KMS-11 (cell line): Measurements from ENCODE around the gene QDPR.

Experiments
- H2AFZ ChIP-seq: fragments of 200-600 bp; sonication (generic); 2 replicates; pipeline ENCODE4 v1.6.1; 2016; ENCODE audit warnings: antibody characterized with exemption, mixed run types, low read depth
- H3K27ac ChIP-seq: fragments of 200-600 bp; sonication (generic); 2 replicates; pipeline ENCODE4 v1.6.1; 2016; ENCODE audit warnings: mild to moderate bottlenecking, mixed run types
- H3K27me3 ChIP-seq: fragments of 200-600 bp; sonication (generic); 2 replicates; pipeline ENCODE4 v1.6.1; 2017; ENCODE audit warnings: mild to moderate bottlenecking, low read depth, mixed run types, moderate library complexity; ENCODE audit not compliant: insufficient read depth
- H3K36me3 ChIP-seq: fragments of 200-600 bp; sonication (generic); 2 replicates; pipeline ENCODE4 v1.6.1; 2017; ENCODE audit warnings: mild to moderate bottlenecking, mixed run types; ENCODE audit not compliant: insufficient read depth
- H3K4me1 ChIP-seq: fragments of 200-600 bp; sonication (generic); 2 replicates; pipeline ENCODE4 v1.6.1; 2016; ENCODE audit warnings: mild to moderate bottlenecking, low read depth, mixed run types; ENCODE audit not compliant: poor library complexity, severe bottlenecking
- H3K4me2 ChIP-seq: fragments of 200-600 bp; sonication (generic); 2 replicates; pipeline ENCODE4 v1.7.0; 2016; ENCODE audit warnings: mild to moderate bottlenecking, mixed run types
- H3K4me3 ChIP-seq: fragments of 200-600 bp; sonication (generic); IDR thresholded peaks from 2 replicates; pipeline ENCODE4 v1.6.1; 2017; ENCODE audit warnings: low read depth, low read length, mixed read lengths; ENCODE audit not compliant: insufficient read depth
- H3K79me2 ChIP-seq: fragments of 200-600 bp; sonication (generic); 2 replicates; pipeline ENCODE4 v1.6.1; 2016; ENCODE audit warnings: low read depth, mixed run types; ENCODE audit not compliant: insufficient read depth
- H3K9ac ChIP-seq: fragments of 200-600 bp; sonication (generic); 2 replicates; pipeline ENCODE4 v1.6.1; 2016; ENCODE audit warnings: mild to moderate bottlenecking, mixed run types
- H4K20me1 ChIP-seq: fragments of 200-600 bp; sonication (generic); 2 replicates; pipeline ENCODE4 v1.6.1; 2016; ENCODE audit warnings: mild to moderate bottlenecking, mixed run types; ENCODE audit not compliant: insufficient read depth
- CTCF ChIP-seq: fragments of 200-600 bp; sonication (generic); conservative IDR thresholded peaks from 2 replicates; pipeline ENCODE4 v1.6.1; 2017; ENCODE audit warnings: low read depth, mild to moderate bottlenecking, antibody characterized with exemption, low read length, moderate library complexity, mixed read lengths

The QDPR gene

GRCh38 chr4:17493619-17494018 lies 18.3 kb downstream of the QDPR start:
- H3K36me3 ChIP-seq, result no peaks in the 10 kb centered on the region
- no peaks in the 10 kb centered on the region for H4K20me1 ChIP-seq
- no peak overlapping the region for H3K4me2 ChIP-seq
- H2AFZ ChIP-seq, result no peak overlapping the region
- H3K9ac ChIP-seq, result no peak overlapping the region
- H3K4me3 ChIP-seq, result no peak overlapping the region
- H3K27ac ChIP-seq, result no peak overlapping the region
- no peaks in the 10 kb centered on the region for H3K4me1 ChIP-seq
- no peak for TF ChIP-seq CTCF
- no peaks in the 10 kb centered on the region for H3K79me2 ChIP-seq
- no peaks in the 10 kb centered on the region for H3K27me3 ChIP-seq

GRCh38 chr4:17492876-17493275 lies 19.0 kb downstream of the QDPR start:
- no peak for TF ChIP-seq CTCF
- no peaks in the 10 kb centered on the region for H3K27me3 ChIP-seq
- H3K27ac ChIP-seq, result no peak overlapping the region
- H2AFZ ChIP-seq, result no peak overlapping the region
- H3K4me3 ChIP-seq, result no peak overlapping the region
- no peaks in the 10 kb centered on the region for H4K20me1 ChIP-seq
- H3K79me2 ChIP-seq, result no peaks in the 10 kb centered on the region
- H3K4me1 ChIP-seq, result no peaks in the 10 kb centered on the region
- H3K36me3 ChIP-seq, result no peaks in the 10 kb centered on the region
- no peak overlapping the region for H3K4me2 ChIP-seq
- H3K9ac ChIP-seq, result no peak overlapping the region

GRCh38 chr4:17492058-17492741 lies 19.7 kb downstream of the QDPR start:
- H3K9ac ChIP-seq, result no peak overlapping the region
- H2AFZ ChIP-seq, result no peak overlapping the region
- no peak overlapping the region for H3K4me2 ChIP-seq
- no peaks in the 10 kb centered on the region for H4K20me1 ChIP-seq
- H3K4me3 ChIP-seq, result no peak overlapping the region
- H3K4me1 ChIP-seq, result no peaks in the 10 kb centered on the region
- H3K79me2 ChIP-seq, result no peaks in the 10 kb centered on the region
- no peak for TF ChIP-seq CTCF
- H3K27ac ChIP-seq, result no peak overlapping the region
- H3K36me3 ChIP-seq, result no peaks in the 10 kb centered on the region
- H3K27me3 ChIP-seq, result no peaks in the 10 kb centered on the region

GRCh38 chr4:17491196-17491595 lies 20.7 kb downstream of the QDPR start:
- Histone ChIP-seq H3K4me1 (no peaks in the 10 kb centered on the region), H4K20me1 (no peaks in the 10 kb centered on the region), H3K27me3 (no peaks in the 10 kb centered on the region), H3K4me3 (no peak overlapping the region), H3K36me3 (no peaks in the 10 kb centered on the region), H3K27ac (no peak overlapping the region), H3K9ac (no peak overlapping the region), H3K4me2 (no peak overlapping the region), H2AFZ (no peak overlapping the region), H3K79me2 (no peaks in the 10 kb centered on the region)
- TF ChIP-seq CTCF, result no peak
